ENCODE measurements around the gene SCIN.
"Not testable (repeated sequence)": the region's sequence is repeated elsewhere in the genome, so short reads cannot be mapped to it uniquely, and the experiment has no call there.

GRCh38 chr7:12688485-12689170 lies 118.1 kb downstream of the SCIN start:
- TF ChIP-seq, protein P1, sequence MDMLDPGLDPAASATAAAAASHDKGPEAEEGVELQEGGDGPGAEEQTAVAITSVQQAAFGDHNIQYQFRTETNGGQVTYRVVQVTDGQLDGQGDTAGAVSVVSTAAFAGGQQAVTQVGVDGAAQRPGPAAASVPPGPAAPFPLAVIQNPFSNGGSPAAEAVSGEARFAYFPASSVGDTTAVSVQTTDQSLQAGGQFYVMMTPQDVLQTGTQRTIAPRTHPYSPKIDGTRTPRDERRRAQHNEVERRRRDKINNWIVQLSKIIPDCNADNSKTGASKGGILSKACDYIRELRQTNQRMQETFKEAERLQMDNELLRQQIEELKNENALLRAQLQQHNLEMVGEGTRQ (IDR thresholded peaks at IDR 0.05; ENCODE audit: low read length) = not testable (repeated sequence)
- not testable (repeated sequence) for TF ChIP-seq POLR2A (IDR thresholded peaks at IDR 0.05; ENCODE audit: control extremely low read depth in 1 of 2, low read depth in 2 of 2, low read length in 2 of 2); MAFK (IDR thresholded peaks at IDR 0.05; ENCODE audit: low read depth, low read length); SP1 (IDR thresholded peaks at IDR 0.05; ENCODE audit: low read depth, low read length); CTCF (IDR thresholded peaks at IDR 0.05; ENCODE audit: control extremely low read depth in 1 of 3, insufficient read depth in 1 of 3, low read depth in 1 of 3, low read length in 3 of 3); JUND (IDR thresholded peaks at IDR 0.05; ENCODE audit: low read length); CEBPB (IDR thresholded peaks at IDR 0.05; ENCODE audit: low read depth, low read length); POLR2AphosphoS5 (IDR thresholded peaks at IDR 0.05; ENCODE audit: low read depth, low read length); MAX (IDR thresholded peaks at IDR 0.05)
